Stimulated activated CD8-positive, alpha-beta memory T cell treated with anti-CD3 and anti-CD28 coated beads, Interleukin-7, amount 100 ng/mL, for 4 hours (primary cell): ENCODE results near the gene PACRG.

Experiments
- DNase-seq, 2 donors: peaks; one replicate each; pipeline ENCODE4 v3.0.0-alpha.2; 2020; ENCODE audit warnings: low read depth in 2 of 2

Gene PACRG

GRCh38 chr6:162778603-162779002 is 50.8 kb downstream of the PACRG start:
- no peak for DNase-seq

- DNase-seq, result no peak
These were observed 58.0 kb downstream of the PACRG start for GRCh38 chr6:162785632-162786242.

- DNase-seq, result no peak
These were observed 70.9 kb downstream of the PACRG start for GRCh38 chr6:162798546-162799266.

GRCh38 chr6:162814426-162814973 is 86.7 kb downstream of the PACRG start:
- no peak for DNase-seq

- DNase-seq, result no peak
These were observed 89.4 kb downstream of the PACRG start for GRCh38 chr6:162817196-162817595.

- no peak for DNase-seq
These were observed 91.5 kb downstream of the PACRG start for GRCh38 chr6:162819284-162819683.

GRCh38 chr6:162821102-162821501 is 93.3 kb downstream of the PACRG start:
- no peak for DNase-seq

- no peak for DNase-seq
These were observed 97.8 kb downstream of the PACRG start for GRCh38 chr6:162825597-162825996.

- DNase-seq, result no peak
These were observed 101.4 kb downstream of the PACRG start for GRCh38 chr6:162829013-162829742.

- DNase-seq, result no peak
These were observed 106.0 kb downstream of the PACRG start for GRCh38 chr6:162833776-162834175.

- no peak for DNase-seq
These were observed 118.2 kb downstream of the PACRG start for GRCh38 chr6:162845972-162846371.

GRCh38 chr6:162846723-162847122 is 118.9 kb downstream of the PACRG start:
- no peak for DNase-seq

GRCh38 chr6:162849269-162849668 is 121.5 kb downstream of the PACRG start:
- DNase-seq, result no peak

- no peak for DNase-seq
These were observed 124.4 kb downstream of the PACRG start for GRCh38 chr6:162852192-162852591.

GRCh38 chr6:162852840-162853577 is 125.2 kb downstream of the PACRG start:
- no peak for DNase-seq

GRCh38 chr6:162854228-162854627 is 126.5 kb downstream of the PACRG start:
- DNase-seq, result no peak

GRCh38 chr6:162854734-162855191 is 127.0 kb downstream of the PACRG start:
- DNase-seq, result no peak

GRCh38 chr6:162856885-162857284 is 129.1 kb downstream of the PACRG start:
- DNase-seq, result no peak

GRCh38 chr6:162857326-162857725 is 129.6 kb downstream of the PACRG start:
- DNase-seq, result no peak

GRCh38 chr6:162862462-162862861 is 134.7 kb downstream of the PACRG start:
- DNase-seq, result no peak

- no peak for DNase-seq
These were observed 135.2 kb downstream of the PACRG start for GRCh38 chr6:162862941-162863340.

- DNase-seq, result no peak
These were observed 136.0 kb downstream of the PACRG start for GRCh38 chr6:162863821-162864220.
